GM10266 (cell line): Measurements from ENCODE around the gene RSPH4A.

Experiments used
- DNase-seq: peaks from one replicate; pipeline ENCODE4 v3.0.0; 2012; ENCODE audit errors: extremely low spot score
- CTCF ChIP-seq: IDR thresholded peaks from 2 replicates; pipeline ENCODE4 v1.5.1; 2012; ENCODE audit warnings: mild to moderate bottlenecking, low read depth; ENCODE audit not compliant: control insufficient read depth, insufficient read depth; ENCODE audit errors: missing control alignments

RSPH4A gene

GRCh38 chr6:116680880-116681672, 64.8 kb downstream of the RSPH4A start, which contains the start of gene KPNA5:
Gene KPNA5 (plus strand): TSS chr6:116681211. CDS start chr6:116681335, 124 bp downstream.
- no peak for TF ChIP-seq CTCF
- peak; percentile 86 for DNase-seq

- no peak for TF ChIP-seq CTCF
- peak; percentile 25 for DNase-seq
Measured at GRCh38 chr6:116682334-116682712, 66.0 kb downstream of the RSPH4A start.
